HepG2 (cell line): ENCODE results near the gene SH2D3C. TPM values are rescaled to one million over a fixed set of nuclear protein-coding genes. Genes with fewer than 3 reads are reported as not detected.

Experiments used
- ATAC-seq: fragments of 200-7000 bp; cut with Tn5 transposase; 3 replicates; pipeline ENCODE4 v1.9.1; 2020; ENCODE audit warnings: mild to moderate bottlenecking, moderate library complexity
- BruUV-seq: library from RNA; stranded (reverse); fragments of 400-500 nt; replicated peaks from 2 replicates; lab custom pipeline; 2021; lab: Mats Ljungman, UMichigan
- CTCF ChIA-PET: fragments of 300-600 bp; formaldehyde crosslinking; extraction: SDS; loops from one replicate; lab custom pipeline; 2021; ENCODE audit warnings: low total read pairs, inconsistent platforms, low intra/inter-chr PET ratio; lab: Yijun Ruan, JAX
- POLR2A ChIA-PET: fragments of 350-600 bp; sonication (Branson Sonifier 250); formaldehyde crosslinking; loops from one replicate; lab custom pipeline; 2020; ENCODE audit warnings: antibody characterized with exemption, inconsistent platforms; lab: Yijun Ruan, JAX
- DNase-seq: peaks from one replicate; pipeline ENCODE4 v3.0.0-alpha.2; 2015; ENCODE audit warnings: low spot score
- FAIRE-seq: peaks from 3 replicates; lab custom pipeline; 2011; peaks lifted over from hg19 to GRCh38; lab: Jason Lieb, UNC
- H2AFZ ChIP-seq: one replicate; pipeline ENCODE4 v1.6.1; 2011; ENCODE audit warnings: low read length, inconsistent platforms
- H3K27ac ChIP-seq: fragments of 300-600 bp; 3 replicates; pipeline ENCODE4 v1.8.0; 2011; ENCODE audit warnings: mixed run types, mild to moderate bottlenecking, mixed read lengths, low read length, inconsistent platforms; ENCODE audit not compliant: insufficient read depth; ENCODE audit errors: extremely low read length
- H3K27me3 ChIP-seq, 2 experiments: fragments of 200-600 bp in 1 of 2; 2 replicates in 1 of 2; 3 replicates in 1 of 2; pipeline versions ENCODE4 v1.6.0 to v1.8.0; 2011; ENCODE audit warnings: low read length in 2 of 2, mild to moderate bottlenecking in 2 of 2, moderate library complexity in 2 of 2, inconsistent platforms in 1 of 2; ENCODE audit not compliant: insufficient read depth in 2 of 2, control insufficient read depth in 1 of 2
- H3K36me3 ChIP-seq, 2 experiments: fragments of 200-600 bp in 1 of 2; replicated peaks in 1 of 2; 2 replicates in 1 of 2; 3 replicates in 1 of 2; pipeline versions ENCODE4 v1.5.1 to v1.8.0; 2011; ENCODE audit warnings: low read length in 2 of 2, inconsistent platforms in 1 of 2; ENCODE audit not compliant: insufficient read depth in 2 of 2, control insufficient read depth in 1 of 2
- H3K4me1 ChIP-seq: 2 replicates; pipeline ENCODE4 v1.5.1; 2012; ENCODE audit warnings: low read length, inconsistent platforms; ENCODE audit not compliant: insufficient read depth
- H3K4me2 ChIP-seq: 2 replicates; pipeline ENCODE4 v1.6.0; 2011; ENCODE audit warnings: low read depth, low read length, inconsistent platforms
- H3K4me3 ChIP-seq, 3 experiments: fragments of 200-600 bp in 1 of 3; sonication (generic), shearing (Covaris generic) in 1 of 3; replicated peaks in 1 of 3; 2 replicates each; pipeline ENCODE4 v1.5.1; 2011 to 2016; ENCODE audit warnings: low read length in 3 of 3, inconsistent platforms in 2 of 3, low read depth in 2 of 3, mild to moderate bottlenecking in 2 of 3, control low read depth in 1 of 3, mixed read lengths in 1 of 3; ENCODE audit not compliant: insufficient read depth in 1 of 3
- H3K79me2 ChIP-seq: one replicate; pipeline ENCODE4 v1.6.1; 2011; ENCODE audit warnings: low read length, inconsistent platforms; ENCODE audit not compliant: insufficient read depth
- H3K9ac ChIP-seq: 2 replicates; pipeline ENCODE4 v1.6.0; 2011; ENCODE audit warnings: mild to moderate bottlenecking, low read depth, low read length, inconsistent platforms; ENCODE audit not compliant: insufficient read depth
- H3K9me3 ChIP-seq: 2 replicates; pipeline ENCODE4 v1.5.1; 2012; ENCODE audit warnings: mild to moderate bottlenecking, low read length
- H4K20me1 ChIP-seq: 2 replicates; pipeline ENCODE4 v1.6.0; 2011; ENCODE audit warnings: inconsistent platforms, mild to moderate bottlenecking, low read length, moderate library complexity; ENCODE audit not compliant: insufficient read depth
- MNT ChIP-seq: fragments of 450-650 bp; IDR thresholded peaks from 2 replicates; pipeline ENCODE4 v1.6.1; 2016
- MXD3 ChIP-seq: IDR thresholded peaks from 2 replicates; pipeline ENCODE4 v1.6.1; 2016; ENCODE audit warnings: mild to moderate bottlenecking, missing biosample characterization, missing genetic modification reagents
- ZNF839 ChIP-seq: sonication (generic); formaldehyde crosslinking; IDR thresholded peaks from 2 replicates; pipeline ENCODE4 v1.4.0; 2020; ENCODE audit warnings: missing genetic modification reagents, mild to moderate bottlenecking, borderline replicate concordance
- ZSCAN25 ChIP-seq: sonication (generic); formaldehyde crosslinking; IDR thresholded peaks from 2 replicates; pipeline ENCODE4 v1.8.0; 2022; ENCODE audit warnings: mild to moderate bottlenecking, missing genetic modification reagents
- WGBS: methylation state at CpG from one replicate; pipeline ENCODE4 v1.1.6; 2017; ENCODE audit warnings: low lambda C conversion rate; 5-methylcytosine and 5-hydroxymethylcytosine counted together
- in situ Hi-C: cut with HindIII; loops from 2 replicates; pipeline ENCODE4 v1.10.0; 2017; ENCODE audit warnings: low pct_unique_long_range_greater_than_20kb; ENCODE audit not compliant: extremely low pct_ligation_motif_present
- intact Hi-C: fragments of 100-400 bp; cut with micrococcal nuclease; formaldehyde crosslinking; loops from one replicate; pipeline ENCODE4 v1.10.0; 2022; ENCODE audit not compliant: unreplicated experiment
- polyA plus RNA-seq, 8 experiments: library from polyadenylated mRNA; depleted of rRNA in 3 of 8; stranded (reverse) in 7 of 8; unstranded in 1 of 8; fragments of >200 nt; fragmentation: Illumina TruSeq in 4 of 8; extraction: Trizol in 4 of 8; gene quantifications; 2 replicates each; pipeline versions ENCODE4 v1.2.1 to v1.2.3, GENCODE V29; 2011 to 2016; ENCODE audit warnings: low read depth in 4 of 8, missing spikeins in 1 of 8, mixed read lengths in 1 of 8; ENCODE audit not compliant: insufficient read depth in 1 of 8
- total RNA-seq, 5 experiments: library from RNA; depleted of rRNA; stranded (reverse); fragments of >200 nt; fragmentation: Illumina TruSeq; extraction: Trizol; gene quantifications; 2 replicates each; pipeline ENCODE4 v1.2.3, GENCODE V29; 2016; ENCODE audit warnings: low read depth in 1 of 5

SH2D3C gene
- total and polyA plus RNA-seq, 2 of the 13 experiments (the other 11 are each of a cell fraction or from before 2014, with no cell fraction given): not detected

- no peak for TF ChIP-seq MXD3 (CRISPR knock-in tag)
- TF ChIP-seq MNT: peak; percentile 30; the same call in 1 of the 2 replicates
- no peak for TF ChIP-seq ZNF839 (CRISPR knock-in tag)
- no peak for TF ChIP-seq ZSCAN25
These were observed 29.2 kb downstream of the SH2D3C start for GRCh38 chr9:127749090-127749787.

More at GRCh38 chr9:127749090-127749787, 29.2 kb downstream of the SH2D3C start:
- Histone ChIP-seq H3K4me1 (no peaks in the 10 kb centered on the region), H3K9ac (no peak overlapping the region), H3K36me3 (no peaks in the 10 kb centered on the region), H2AFZ (no peak overlapping the region), H3K27me3 (peaks cover 4 to 59% of the 10 kb centered on the region in 2 experiments; a peak in 3 of 5 replicates), H3K9me3 (no peaks in the 10 kb centered on the region), H3K4me3 (no peak overlapping the region), H4K20me1 (no peaks in the 10 kb centered on the region), H3K4me2 (no peak overlapping the region), H3K27ac (no peak overlapping the region), H3K79me2 (no peaks in the 10 kb centered on the region)
- in situ Hi-C loops: no loop called here
- 71% methylated on average over 11 of the region's 26 CpGs for WGBS
- CTCF ChIA-PET: no interaction called here
- intact Hi-C loops: no loop called here
- POLR2A ChIA-PET: no interaction called here
- DNase-seq (no peak), FAIRE-seq (no peak), ATAC-seq (no peak)
- no TSS peak for BruUV-seq
